ENCODE data around the gene CCDC85C. TPM values are rescaled to one million over a fixed set of nuclear protein-coding genes. Genes with fewer than 3 reads are reported as not detected.

The CCDC85C gene
- total RNA-seq, 2 experiments from 2014 or later: 10.2 to 11.7 TPM

GRCh38 chr14:99554757-99555531, 49.1 kb downstream of the CCDC85C start:
- no peaks in the 10 kb centered on the region for H3K27me3 Mint-ChIP-seq
- no peak overlapping the region for H3K27ac Mint-ChIP-seq
- H3K9me3 Mint-ChIP-seq: no peaks in the 10 kb centered on the region
- POLR2A ChIA-PET: no interaction called here
- CTCF ChIA-PET: interaction anchor here (0.6 kb wide), 1 partner anchor 409 kb away, joined by 3 read pairs; no protein-coding TSS in a partner anchor
- no peaks in the 10 kb centered on the region for H3K36me3 Mint-ChIP-seq (ENCODE audit: low read depth)
- H3K4me3 Mint-ChIP-seq: no peak overlapping the region
- H3K4me1 Mint-ChIP-seq: no peaks in the 10 kb centered on the region
- DNase-seq: no peak

GRCh38 chr14:99554184-99554583, 49.8 kb downstream of the CCDC85C start:
- ChIA-PET POLR2A (no interaction called here), CTCF (no interaction called here)
- no peaks in the 10 kb centered on the region for H3K9me3 Mint-ChIP-seq

GRCh38 chr14:99552572-99553216, 51.3 kb downstream of the CCDC85C start:
- ChIA-PET POLR2A (no interaction called here), CTCF (no interaction called here)
- no peak overlapping the region for H3K27ac Mint-ChIP-seq
- no peaks in the 10 kb centered on the region for H3K9me3 Mint-ChIP-seq
- DNase-seq: no peak
- H3K36me3 Mint-ChIP-seq (ENCODE audit: low read depth): no peaks in the 10 kb centered on the region
- H3K4me1 Mint-ChIP-seq: no peaks in the 10 kb centered on the region
- H3K4me3 Mint-ChIP-seq: no peak overlapping the region
- H3K27me3 Mint-ChIP-seq: no peaks in the 10 kb centered on the region

More at GRCh38 chr14:99554184-99554583, 49.8 kb downstream of the CCDC85C start:
- Mint-ChIP-seq H3K27ac (no peak overlapping the region), H3K36me3 (ENCODE audit: low read depth) (no peaks in the 10 kb centered on the region), H3K4me3 (no peak overlapping the region), H3K4me1 (no peaks in the 10 kb centered on the region), H3K27me3 (no peaks in the 10 kb centered on the region)
- no peak for DNase-seq

- POLR2A ChIA-PET: no interaction called here
- Mint-ChIP-seq H3K4me3 (no peak overlapping the region), H3K27me3 (no peaks in the 10 kb centered on the region), H3K4me1 (no peaks in the 10 kb centered on the region), H3K9me3 (no peaks in the 10 kb centered on the region), H3K27ac (no peak overlapping the region), H3K36me3 (ENCODE audit: low read depth) (no peaks in the 10 kb centered on the region)
- no peak for DNase-seq
- CTCF ChIA-PET: no interaction called here
Observed at GRCh38 chr14:99552021-99552553, 51.9 kb downstream of the CCDC85C start.

- H3K36me3 Mint-ChIP-seq (ENCODE audit: low read depth): no peaks in the 10 kb centered on the region
- H3K4me3 Mint-ChIP-seq: no peak overlapping the region
- POLR2A ChIA-PET: no interaction called here
- H3K9me3 Mint-ChIP-seq: no peaks in the 10 kb centered on the region
- CTCF ChIA-PET: no interaction called here
- no peak overlapping the region for H3K27ac Mint-ChIP-seq
- no peaks in the 10 kb centered on the region for H3K4me1 Mint-ChIP-seq
- H3K27me3 Mint-ChIP-seq: no peaks in the 10 kb centered on the region
- DNase-seq: no peak
Observed at GRCh38 chr14:99551034-99551922, 52.7 kb downstream of the CCDC85C start.

GRCh38 chr14:99550387-99550992, 53.5 kb downstream of the CCDC85C start:
- no peaks in the 10 kb centered on the region for H3K27me3 Mint-ChIP-seq
- no peaks in the 10 kb centered on the region for H3K9me3 Mint-ChIP-seq
- no peaks in the 10 kb centered on the region for H3K4me1 Mint-ChIP-seq
- H3K27ac Mint-ChIP-seq: no peak overlapping the region
- DNase-seq: no peak
- no peaks in the 10 kb centered on the region for H3K36me3 Mint-ChIP-seq (ENCODE audit: low read depth)
- ChIA-PET CTCF (no interaction called here), POLR2A (no interaction called here)
- no peak overlapping the region for H3K4me3 Mint-ChIP-seq

DNA sequence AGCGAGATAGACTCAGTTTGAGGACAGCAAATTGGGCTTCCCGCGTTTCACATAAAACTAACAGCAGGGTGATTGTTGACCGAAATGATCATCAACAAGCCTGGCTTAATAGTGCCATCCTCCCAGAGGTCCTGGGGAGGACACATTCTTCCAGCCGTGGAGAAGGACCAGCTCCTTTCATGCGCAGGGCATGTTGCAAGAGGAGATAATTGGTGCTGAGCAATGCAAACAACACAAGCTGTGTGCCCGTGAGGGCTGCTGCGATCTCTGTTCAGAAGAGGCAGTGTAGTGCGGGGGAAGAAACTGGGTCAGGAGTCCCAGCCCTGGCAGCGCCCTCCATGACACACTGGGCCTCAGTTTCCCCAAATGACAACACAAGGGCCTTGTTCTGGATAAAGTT, 54.3 kb downstream of the CCDC85C start:
- Mint-ChIP-seq H3K27me3 (no peaks in the 10 kb centered on the region), H3K27ac (no peak overlapping the region), H3K9me3 (no peaks in the 10 kb centered on the region), H3K4me3 (no peak overlapping the region), H3K4me1 (no peaks in the 10 kb centered on the region), H3K36me3 (ENCODE audit: low read depth) (no peaks in the 10 kb centered on the region)
- DNase-seq: no peak
- ChIA-PET POLR2A (no interaction called here), CTCF (no interaction called here)

DNA sequence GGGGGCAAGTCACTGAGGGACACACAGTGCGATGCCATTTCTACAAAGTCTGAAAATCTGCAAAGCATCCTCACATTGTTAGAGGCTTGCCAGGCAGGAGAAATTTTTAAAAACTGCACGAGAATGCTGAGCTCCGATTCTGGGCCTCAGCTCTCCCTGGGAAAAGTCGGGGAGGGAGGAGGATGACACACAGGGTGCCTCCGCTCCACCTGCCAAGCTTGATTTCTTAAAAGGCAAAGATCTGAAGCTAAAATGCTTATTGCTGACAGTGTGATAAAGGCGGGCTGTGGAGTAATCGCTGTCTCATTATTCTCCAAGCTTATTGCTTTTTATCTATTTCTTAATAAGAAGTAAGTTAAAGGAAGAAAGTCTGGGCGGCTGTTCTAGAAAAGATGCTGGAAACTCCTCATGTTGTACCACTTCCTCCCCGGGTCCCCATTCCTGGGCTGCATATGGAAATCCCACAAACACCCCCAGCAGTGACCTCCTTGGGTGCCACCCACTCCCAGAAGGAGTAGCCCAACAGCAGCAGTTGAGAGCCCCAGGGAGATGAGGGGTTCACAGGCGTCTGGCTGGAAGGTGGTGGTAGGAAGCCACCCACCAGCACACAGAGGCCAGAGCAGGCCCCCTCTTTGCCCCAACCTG, 55.0 kb downstream of the CCDC85C start:
- no peak overlapping the region for H3K4me3 Mint-ChIP-seq
- ChIA-PET CTCF (no interaction called here), POLR2A (no interaction called here)
- DNase-seq: no peak
- no peaks in the 10 kb centered on the region for H3K9me3 Mint-ChIP-seq
- H3K4me1 Mint-ChIP-seq: no peaks in the 10 kb centered on the region
- H3K27ac Mint-ChIP-seq: no peak overlapping the region
- H3K36me3 Mint-ChIP-seq (ENCODE audit: low read depth): no peaks in the 10 kb centered on the region
- no peaks in the 10 kb centered on the region for H3K27me3 Mint-ChIP-seq

DNA sequence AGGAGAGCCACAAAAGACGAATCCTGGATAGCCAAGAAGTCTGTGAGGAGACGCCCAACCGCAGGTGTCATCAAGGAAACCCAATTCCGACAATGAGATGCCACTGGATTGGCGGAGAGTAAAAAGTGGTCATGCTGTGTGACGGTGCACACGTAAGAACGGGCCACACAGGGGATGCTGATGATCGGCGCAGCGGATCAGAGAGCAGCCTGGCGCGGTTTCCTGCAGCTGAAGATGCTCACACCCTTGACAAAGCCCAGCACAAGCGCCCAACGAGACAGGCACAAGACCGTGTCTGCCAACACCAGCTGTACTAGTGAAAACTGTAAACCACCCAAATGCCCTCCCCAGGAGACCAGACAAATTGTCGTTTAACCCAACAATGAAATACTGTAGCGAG, 55.8 kb downstream of the CCDC85C start:
- H3K9me3 Mint-ChIP-seq: no peaks in the 10 kb centered on the region
- H3K36me3 Mint-ChIP-seq (ENCODE audit: low read depth): no peaks in the 10 kb centered on the region
- ChIA-PET CTCF (no interaction called here), POLR2A (no interaction called here)
- H3K4me1 Mint-ChIP-seq: no peaks in the 10 kb centered on the region
- no peaks in the 10 kb centered on the region for H3K27me3 Mint-ChIP-seq
- no peak overlapping the region for H3K4me3 Mint-ChIP-seq
- DNase-seq: no peak
- H3K27ac Mint-ChIP-seq: no peak overlapping the region

- H3K9me3 Mint-ChIP-seq: no peaks in the 10 kb centered on the region
- no peaks in the 10 kb centered on the region for H3K4me1 Mint-ChIP-seq
- H3K36me3 Mint-ChIP-seq (ENCODE audit: low read depth): no peaks in the 10 kb centered on the region
- H3K27ac Mint-ChIP-seq: no peak overlapping the region
- no peak for DNase-seq
- ChIA-PET POLR2A (no interaction called here), CTCF (no interaction called here)
- no peak overlapping the region for H3K4me3 Mint-ChIP-seq
- no peaks in the 10 kb centered on the region for H3K27me3 Mint-ChIP-seq
Observed at GRCh38 chr14:99546234-99546879, 57.6 kb downstream of the CCDC85C start.

DNA sequence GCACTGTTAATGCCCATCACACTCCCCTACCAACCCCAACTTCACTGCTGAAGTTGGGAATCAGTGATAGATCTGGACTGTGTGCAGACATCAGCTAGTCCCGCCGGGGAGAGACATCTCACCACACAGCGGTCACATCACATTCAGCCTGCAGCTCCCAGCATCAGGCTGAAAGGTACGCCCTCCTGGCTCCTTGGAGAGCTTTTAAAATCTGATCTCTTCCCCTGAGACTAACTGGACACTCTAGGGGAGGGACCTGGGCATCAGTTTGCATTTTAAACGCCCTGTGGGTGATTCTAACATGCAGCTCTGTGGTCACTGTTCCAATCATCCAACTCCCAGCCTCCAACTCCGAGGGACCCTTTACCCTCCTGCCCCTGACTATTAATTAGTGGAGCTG, 58.4 kb downstream of the CCDC85C start:
- no peaks in the 10 kb centered on the region for H3K4me1 Mint-ChIP-seq
- H3K9me3 Mint-ChIP-seq: no peaks in the 10 kb centered on the region
- CTCF ChIA-PET: interaction anchor here (0.6 kb wide), 1 partner anchor 209 kb away, joined by 3 read pairs; no protein-coding TSS in a partner anchor
- H3K4me3 Mint-ChIP-seq: no peak overlapping the region
- H3K27me3 Mint-ChIP-seq: no peaks in the 10 kb centered on the region
- no peak for DNase-seq
- H3K36me3 Mint-ChIP-seq (ENCODE audit: low read depth): no peaks in the 10 kb centered on the region
- POLR2A ChIA-PET: no interaction called here
- no peak overlapping the region for H3K27ac Mint-ChIP-seq

- no peaks in the 10 kb centered on the region for H3K27me3 Mint-ChIP-seq
- no peaks in the 10 kb centered on the region for H3K4me1 Mint-ChIP-seq
Observed at GRCh38 chr14:99544991-99545390, 59.0 kb downstream of the CCDC85C start.

More at GRCh38 chr14:99544991-99545390, 59.0 kb downstream of the CCDC85C start:
- CTCF ChIA-PET: interaction anchor here (0.6 kb wide), 1 partner anchor 208 kb away, joined by 3 read pairs; no protein-coding TSS in a partner anchor
- DNase-seq: no peak
- no peaks in the 10 kb centered on the region for H3K9me3 Mint-ChIP-seq
- H3K4me3 Mint-ChIP-seq: no peak overlapping the region
- no peak overlapping the region for H3K27ac Mint-ChIP-seq
- H3K36me3 Mint-ChIP-seq (ENCODE audit: low read depth): no peaks in the 10 kb centered on the region
- POLR2A ChIA-PET: no interaction called here

All from activated CD4-positive, alpha-beta memory T cell treated with anti-CD3 and anti-CD28 coated beads, Interleukin-2, amount 10 ng/mL, durations not matched to agents 7 days and 5 days (primary cell).